DMS114 treated with DMSO at 0.1 percent for 48 hours (cell line): Measurements from ENCODE around the gene AFAP1L1.

Experiments used
- DNase-seq: peaks from one replicate; lab custom pipeline; 2025; ENCODE audit not compliant: unreplicated experiment; lab: John Stamatoyannopoulos, UW

The AFAP1L1 gene

DNA sequence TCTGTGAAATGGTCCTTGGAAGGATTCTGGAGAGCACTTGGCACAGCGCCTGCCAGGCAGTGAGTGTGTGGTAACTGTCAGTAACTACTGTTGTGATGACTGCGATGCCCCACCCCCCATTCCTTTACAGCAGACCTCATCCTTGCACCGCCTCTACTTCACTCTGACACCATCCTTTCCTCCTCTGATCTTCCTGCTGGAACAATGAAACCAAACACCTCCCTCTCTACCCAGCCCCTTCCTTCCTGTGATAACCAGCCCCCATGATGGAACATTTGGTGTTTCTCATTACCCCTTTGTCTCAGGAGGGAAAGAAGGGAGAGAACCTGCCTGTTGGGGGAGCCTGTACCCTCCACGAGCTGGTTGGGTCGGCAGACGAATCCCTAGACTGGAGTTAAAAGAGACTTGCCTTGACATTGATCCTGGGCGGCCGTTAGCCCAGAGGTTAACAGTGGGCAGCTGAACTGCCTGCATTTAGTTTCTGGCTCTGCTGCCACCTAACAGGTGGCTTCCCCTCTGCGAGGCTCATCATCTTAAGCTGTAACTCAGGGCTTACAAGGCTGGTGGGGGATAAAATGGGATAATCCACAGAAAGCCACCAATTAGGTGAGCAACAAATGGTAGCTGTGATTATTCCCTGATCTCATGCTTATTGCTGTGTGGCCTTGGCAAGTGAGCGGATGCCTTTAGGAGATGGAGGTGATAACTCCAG lies 39.4 kb downstream of the AFAP1L1 start:
- no peak for DNase-seq

DNA sequence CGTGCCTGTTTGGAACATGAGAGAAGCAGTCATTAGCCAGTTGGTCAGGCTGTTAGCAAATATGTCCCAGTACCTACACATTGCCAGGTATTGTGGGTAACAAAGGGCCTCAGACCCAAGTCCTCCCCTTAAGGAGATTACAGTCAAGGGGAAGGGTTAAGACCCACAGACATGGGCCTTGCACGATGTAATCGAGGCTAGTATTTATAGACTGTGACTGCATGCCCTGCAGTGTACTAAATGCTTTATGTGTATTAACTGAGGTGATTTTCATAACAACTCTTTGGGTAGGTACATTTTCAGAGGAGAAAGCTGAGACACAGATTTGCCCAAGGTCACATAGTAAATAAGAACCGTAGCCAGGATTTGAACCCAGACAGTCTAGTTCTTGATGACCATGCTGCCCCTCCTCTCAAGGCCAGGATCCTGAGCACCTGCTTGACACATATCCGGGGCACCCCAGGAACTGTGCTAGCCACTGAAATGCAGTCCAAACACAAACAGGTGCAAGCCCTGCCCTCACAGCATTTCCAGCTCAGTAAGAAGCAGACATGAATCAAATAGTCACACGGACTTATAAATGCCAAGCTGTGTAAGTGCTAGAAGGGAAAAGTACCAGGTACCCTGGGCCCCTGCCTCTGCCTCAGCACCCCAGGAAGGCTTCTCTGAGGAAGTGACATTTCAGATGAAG lies 41.6 kb downstream of the AFAP1L1 start:
- no peak for DNase-seq

DNA sequence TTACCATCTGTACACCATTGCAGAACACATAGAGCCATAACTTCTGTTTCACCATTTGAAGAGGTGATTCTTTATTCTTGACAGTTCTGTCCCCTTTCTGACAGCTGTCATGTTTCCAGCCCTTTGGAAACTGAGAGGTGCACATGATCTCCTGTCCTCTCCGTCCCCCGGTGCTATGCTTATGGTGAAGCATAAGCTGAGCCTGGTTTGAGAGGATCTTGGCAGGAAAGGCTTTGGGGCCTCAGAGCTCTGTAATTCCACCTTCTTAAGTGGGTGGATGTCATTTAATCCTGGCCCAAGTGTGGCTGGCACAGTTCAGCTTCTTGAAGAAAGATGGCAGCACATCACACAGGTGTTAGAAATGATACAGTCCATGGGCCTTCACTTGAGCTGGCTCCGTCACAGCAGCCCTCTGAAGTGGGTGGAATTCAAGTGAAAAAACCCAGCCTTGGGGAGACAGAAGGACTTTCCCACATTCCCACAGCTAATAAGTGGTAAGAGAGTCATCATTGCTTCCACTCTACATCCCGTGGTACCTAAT lies 43.0 kb downstream of the AFAP1L1 start:
- DNase-seq, result no peak

DNA sequence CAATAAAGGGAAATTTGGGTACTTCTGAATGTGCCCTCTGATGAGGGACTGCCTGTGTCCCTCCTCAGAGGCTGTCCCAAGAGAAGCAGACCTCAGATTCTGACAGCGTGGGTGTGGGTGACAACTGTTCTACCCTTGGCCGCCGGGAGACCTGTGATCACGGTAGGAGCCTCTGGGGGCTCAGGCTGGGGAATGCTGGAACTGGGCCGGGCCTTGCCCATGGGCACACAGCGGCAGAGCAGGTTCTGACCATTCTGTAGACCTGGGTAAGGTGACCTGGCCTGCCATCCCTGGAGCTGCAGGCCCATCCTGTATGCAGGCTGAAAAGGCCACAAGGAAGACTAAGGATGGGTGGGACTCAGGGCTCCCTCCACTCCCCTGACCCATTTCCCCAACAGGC lies 44.1 kb downstream of the AFAP1L1 start:
- DNase-seq, result no peak

DNA sequence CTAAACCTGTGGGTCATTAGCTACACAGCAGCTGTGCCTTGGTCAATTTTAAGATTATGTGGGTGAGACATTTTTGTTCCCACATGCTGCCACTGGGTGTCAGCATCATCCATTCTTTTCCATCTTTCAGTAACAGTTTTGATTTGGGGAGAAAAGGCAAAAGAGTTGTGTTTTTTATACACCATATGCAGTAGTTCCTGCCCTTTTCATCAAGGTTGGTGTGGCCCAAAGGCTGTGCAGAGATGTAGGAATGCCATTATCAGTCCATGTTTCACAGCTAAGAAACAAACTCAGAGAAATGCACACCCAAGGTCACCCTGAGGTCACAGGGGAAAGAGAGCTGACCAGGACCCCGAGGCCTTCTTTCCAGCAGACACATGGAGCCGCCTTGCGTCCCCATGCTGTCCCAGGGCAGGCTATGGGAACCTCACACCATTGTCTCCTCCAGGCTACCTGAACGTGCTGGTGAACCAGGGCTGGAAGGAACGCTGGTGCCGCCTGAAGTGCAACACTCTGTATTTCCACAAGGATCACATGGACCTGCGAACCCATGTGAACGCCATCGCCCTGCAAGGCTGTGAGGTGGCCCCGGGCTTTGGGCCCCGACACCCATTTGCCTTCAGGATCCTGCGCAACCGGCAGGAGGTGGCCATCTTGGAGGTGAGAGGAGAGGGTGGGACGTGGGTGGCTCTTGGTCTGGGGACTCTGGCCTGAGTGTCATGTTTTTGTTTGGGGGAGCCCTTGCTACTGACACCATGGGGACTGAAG lies 45.8 kb downstream of the AFAP1L1 start:
- peak; percentile 39 for DNase-seq

DNA sequence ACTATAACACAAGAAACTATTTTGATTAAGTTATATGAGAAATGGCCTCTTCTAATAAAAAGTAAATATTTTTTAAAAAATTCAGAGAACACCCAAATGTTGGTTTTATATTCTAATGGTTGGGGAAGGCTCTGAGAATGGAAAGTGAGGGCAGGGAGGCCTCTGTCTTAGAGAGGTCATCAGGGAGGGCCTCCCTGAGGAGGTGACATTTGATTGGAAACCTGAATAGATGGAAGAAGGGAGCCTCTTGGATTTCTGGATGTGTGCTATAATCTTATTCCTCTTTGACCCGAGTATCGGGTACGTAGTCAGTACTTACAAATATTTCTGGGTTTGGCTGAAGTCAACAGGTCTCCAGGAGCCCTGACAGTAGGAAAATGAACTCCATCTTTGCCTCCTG lies 47.5 kb downstream of the AFAP1L1 start:
- no peak for DNase-seq

DNA sequence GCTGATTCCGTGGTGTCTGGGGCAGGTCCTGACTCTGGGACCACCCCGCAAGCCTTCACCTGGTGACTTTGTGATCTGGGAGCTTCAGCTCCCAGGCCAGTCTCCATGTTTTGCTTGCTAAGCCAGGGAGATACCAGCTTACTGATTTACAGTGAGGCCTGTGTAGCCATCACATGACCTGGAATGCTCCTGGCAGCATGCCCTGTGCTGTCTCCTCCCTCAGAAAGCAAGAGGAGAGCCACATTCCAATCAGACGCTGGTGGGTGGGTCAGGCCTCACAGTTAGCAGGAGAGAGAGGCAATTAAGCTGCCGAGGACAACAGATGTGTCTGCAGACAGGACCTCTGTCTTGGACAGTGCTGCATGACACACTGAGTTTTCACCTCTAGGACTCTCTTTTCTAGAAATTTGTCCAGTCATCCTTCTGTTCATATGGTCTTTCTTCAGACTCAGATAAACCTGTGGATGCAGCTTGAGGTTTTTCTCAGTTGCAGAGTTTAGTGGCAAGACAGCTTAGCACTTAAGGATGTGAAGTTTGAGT lies 49.2 kb downstream of the AFAP1L1 start:
- DNase-seq, result no peak

DNA sequence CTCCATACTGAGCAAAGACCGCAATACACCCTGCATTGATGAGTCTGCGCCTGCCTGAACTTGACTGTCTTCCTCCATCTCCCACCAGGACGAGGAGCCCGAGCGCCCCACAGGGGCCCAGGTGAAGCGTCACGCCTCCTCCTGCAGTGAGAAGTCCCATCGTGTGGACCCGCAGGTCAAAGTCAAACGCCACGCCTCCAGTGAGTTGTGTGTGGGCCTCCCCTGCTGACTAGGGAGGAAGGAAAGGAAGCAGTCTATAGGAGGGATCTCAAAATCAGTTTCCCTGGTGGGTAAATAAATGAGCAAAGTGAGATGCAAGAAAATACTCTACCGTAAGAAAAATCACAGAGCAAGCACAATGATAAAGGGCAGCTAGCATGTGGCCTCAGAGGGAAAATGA lies 50.9 kb downstream of the AFAP1L1 start:
- DNase-seq, result no peak

DNA sequence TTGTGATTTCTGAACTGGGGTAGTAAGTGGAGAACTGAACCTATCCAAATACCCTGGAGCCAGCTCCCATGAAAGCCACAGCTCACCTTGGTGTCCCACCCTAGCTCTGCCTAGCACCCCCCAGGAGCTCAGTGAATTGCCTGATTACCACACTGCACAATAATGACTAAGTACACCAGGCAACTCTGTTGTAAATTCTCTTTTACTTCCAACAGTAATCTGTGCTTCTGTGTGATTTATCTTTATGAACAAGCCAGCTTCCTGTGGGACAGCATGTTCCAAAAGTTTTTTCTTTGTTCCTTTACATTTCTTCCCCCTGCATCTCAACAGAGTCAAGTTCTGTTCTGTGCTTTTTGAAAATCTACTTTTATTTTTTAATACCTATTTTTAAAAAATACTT lies 51.6 kb downstream of the AFAP1L1 start:
- DNase-seq, result no peak

DNA sequence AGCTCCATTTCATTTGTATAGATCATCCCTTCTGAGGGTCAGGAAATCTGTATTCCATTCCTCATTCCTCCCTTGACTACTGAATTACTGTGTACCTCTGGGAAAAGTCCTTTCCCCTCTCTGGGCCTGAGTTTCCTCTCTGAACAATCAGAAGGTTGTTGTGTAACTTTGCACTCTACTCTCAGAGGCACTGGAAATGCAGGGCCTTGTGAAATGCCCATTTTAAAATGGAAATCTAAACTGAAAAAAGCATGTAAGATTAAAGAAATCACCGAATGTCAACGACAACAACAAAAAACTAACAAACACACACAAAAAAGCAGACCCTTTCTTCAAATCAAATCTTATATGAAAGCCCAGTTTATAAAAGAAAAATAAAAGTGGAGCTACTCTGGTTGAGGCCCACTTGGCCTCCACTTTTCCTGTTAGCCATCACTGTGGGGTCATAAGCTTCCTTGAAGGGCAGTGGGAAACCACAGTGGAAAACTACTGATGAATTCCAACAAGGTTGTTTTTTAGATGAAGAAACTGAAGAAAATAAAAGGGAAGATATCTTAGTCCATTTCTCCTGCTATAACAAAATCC lies 52.1 kb downstream of the AFAP1L1 start:
- no peak for DNase-seq

DNA sequence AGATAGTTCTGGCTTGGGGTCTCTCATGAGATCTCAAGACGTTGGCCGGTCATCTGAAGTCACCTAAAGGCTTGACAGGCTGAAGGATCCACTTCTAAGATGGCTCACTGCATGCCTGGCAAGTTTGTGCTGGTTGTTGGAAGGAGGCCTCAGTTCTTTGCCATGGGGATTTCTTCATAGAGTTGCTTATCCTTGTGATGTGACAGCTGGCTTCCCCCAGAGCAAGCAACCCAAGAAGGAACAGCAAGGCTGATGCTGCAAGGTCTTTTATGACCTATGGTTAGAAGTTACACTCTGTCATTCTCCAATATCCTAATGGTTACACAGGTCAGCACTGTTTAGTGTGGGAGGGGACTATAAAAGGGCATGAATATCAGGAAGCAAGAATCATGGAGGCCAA lies 53.0 kb downstream of the AFAP1L1 start:
- DNase-seq, result no peak

DNA sequence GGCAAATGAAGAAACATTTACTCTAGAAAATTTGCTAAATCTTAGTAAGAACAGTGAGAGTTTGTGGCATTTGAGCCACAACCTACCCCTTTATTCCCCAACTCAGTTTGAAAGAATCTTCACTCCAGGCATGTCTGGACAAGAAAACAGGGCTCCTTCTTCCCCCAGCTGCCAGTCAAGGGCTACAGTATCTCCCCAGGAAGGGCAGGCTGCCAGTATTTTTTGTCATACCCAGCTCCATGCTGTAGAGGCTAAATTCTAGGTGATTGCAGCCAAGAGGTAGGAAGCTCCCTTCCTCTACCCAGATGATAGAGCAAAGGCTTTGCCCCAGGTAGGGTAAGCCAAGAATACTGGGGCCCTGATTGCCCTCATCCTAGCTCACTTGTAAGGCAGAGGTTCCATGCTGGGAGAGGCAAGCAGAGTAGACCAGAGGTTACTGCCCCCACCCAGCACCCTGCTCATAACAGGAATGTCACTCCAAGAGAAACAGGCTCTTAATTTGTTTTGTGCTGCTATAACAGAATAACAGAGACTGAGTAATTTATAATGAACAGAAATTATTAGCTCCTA lies 53.6 kb downstream of the AFAP1L1 start:
- DNase-seq, result no peak

DNA sequence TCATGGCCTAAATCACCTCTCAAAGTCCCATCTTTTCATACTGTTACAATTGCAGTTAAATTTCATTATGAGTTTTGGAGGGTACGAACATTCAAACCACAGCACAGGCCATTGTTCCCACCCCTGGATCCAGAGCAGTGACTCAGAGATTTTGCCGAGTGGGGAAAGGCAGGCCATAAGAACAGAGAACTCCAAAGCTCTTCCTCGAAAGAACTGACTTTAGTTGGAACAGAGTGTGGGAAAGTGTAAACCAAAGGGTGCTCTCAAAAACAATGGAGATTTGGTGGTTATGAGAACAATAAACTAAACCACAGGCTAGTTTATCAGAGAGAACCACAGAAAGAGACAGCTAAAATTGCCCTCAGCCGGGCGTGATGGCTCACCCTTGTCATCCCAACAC lies 54.2 kb downstream of the AFAP1L1 start:
- no peak for DNase-seq

DNA sequence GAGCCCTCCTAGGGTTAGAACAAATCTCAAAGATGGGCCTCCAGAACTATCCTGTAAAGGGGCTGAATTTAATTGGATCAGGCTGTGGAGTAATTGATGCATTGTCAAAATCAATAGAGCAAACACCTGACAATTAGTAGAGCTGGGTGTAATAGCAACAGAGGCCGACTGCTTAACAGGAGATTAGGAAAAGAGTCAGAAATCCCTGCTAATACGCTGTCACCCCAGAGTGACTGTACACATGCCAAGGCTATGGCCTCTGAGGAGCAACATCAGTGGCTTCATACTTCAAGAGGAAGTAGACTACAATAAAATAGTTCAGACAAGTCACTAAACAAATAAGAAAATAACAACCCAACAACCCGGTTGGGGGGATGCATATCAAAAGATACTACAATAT lies 55.0 kb downstream of the AFAP1L1 start:
- no peak for DNase-seq

DNA sequence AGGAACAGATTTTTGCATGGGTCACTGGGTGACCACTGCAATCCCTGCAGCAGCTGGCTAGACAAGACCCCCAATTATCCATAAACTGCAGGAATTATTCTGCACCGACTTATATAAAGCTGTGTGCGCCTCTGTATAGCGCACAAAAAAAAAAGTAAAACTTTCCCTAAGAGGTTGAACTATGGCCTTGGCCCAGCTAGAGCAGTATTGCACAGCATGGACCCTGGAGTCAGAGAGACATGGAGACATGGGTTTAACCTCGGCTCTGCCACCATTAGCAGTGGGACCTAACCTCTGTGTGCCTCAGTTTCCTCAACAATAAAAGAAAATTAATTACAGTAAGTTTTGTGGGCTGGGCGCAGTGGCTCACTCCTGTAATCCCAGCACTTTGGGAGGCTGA lies 56.5 kb downstream of the AFAP1L1 start:
- DNase-seq, result no peak

DNA sequence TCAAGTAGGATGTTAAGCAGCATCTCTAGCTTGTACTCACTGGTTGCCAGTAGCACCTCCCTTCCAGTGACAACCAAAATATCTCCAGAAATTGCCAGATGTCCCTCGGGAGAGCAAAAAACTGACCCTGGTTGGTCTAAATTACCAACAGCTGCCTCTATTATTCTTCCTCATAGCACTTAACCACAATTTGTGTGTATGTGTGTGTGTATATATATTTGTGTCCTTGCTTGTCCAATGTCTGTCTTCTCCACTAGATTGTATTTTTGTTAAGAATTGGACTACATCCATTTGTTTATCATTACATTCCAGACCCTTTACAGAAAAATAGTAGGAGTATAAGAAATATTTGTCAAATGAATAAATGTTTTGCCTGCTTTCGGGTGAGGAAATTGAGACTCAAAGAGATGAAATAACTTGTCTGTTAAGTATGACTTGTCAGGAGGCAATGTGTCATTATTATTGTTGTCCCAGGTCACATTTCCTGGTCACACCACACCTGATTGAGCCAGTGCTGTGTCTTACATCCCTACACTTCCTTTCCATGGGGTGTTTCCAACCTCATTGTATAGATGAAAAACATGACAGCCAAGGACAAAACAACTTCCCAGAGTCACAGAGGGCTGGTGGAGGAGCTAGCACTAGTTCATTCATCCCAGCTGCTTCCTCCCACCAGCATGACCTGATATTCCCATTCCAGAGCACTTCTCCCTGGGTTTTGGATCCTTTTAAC lies 62.2 kb downstream of the AFAP1L1 start:
- DNase-seq, result no peak

DNA sequence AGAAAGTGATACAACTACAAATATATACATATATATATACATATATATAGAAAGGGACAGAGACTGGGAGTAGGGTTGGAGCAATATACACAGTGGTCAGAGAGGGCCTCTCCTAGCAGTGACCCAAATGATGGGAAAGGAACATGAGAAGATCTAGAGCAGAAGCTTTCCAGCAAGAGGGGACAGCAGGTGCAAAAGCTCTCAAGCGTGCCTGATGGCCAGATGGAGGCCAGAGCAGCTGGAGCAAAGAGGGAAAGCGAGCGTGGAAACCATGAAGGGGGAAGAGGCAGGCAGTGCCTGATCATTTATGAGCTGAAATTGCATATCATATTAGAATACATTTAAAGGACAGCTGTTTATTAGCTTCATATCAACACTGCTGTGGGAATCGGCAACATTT lies 66.1 kb downstream of the AFAP1L1 start:
- no peak for DNase-seq

DNA sequence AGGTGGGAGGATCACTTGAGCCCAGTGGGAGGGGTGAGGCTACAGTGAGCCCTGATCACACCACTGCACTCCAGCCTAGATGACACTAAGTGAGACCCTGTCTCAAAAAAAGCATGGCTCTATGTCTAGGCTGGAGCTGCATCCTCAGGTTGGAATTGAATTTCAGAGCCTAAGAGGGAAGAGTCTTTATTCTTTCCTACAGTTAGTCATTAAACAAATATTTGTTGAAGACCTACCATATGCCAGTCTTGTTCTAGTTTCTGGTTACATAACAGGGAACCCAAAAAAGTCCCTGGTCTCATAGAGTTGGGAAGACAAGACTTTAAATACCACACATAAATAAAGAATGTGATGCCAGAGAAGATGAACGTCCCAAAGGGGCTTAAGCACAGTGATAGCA lies 66.7 kb downstream of the AFAP1L1 start:
- DNase-seq, result no peak

DNA sequence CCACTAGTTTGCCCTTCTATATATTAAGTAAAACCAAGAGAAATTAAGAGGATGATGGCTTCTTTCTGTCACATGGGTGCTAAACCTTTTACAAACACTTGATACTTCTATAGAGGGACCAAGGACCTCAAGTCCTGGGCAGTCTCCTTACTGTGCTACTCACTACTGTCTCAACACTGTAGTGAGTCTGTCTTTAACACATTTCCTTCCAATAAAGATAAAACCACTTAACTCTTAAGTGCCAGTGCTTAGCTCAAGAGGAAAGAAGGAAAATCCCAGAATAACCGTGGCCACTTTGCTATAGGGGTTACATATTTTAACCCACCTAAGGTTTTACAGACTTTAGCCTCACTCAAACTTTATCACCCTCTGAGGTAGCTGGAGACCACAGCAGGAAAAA lies 69.3 kb downstream of the AFAP1L1 start:
- no peak for DNase-seq

DNA sequence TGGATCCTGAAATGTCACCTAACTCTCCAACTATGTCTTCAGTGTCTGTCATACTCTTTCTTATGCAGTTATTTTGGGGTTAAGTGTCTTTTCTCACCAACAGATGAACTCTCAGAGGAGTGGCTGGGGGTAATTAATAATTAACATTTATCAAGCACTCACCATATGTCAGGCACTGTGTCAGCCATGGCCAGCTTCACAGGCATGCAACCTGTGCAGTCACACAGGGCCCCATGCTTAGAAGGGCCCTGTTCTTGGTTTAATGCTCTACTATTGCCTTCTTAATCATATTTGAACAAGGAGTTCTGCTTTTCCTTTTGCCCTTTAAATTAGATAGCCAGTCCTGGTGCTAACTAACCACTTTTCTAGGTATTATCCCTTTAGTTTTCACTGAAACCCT lies 70.2 kb downstream of the AFAP1L1 start:
- DNase-seq, result no peak
